Brain microvascular endothelial cell (primary cell): ENCODE data around the gene BOLL.

Experiments used
- DNase-seq: peaks from one replicate; pipeline ENCODE4 v3.0.0-alpha.2; 2020
- H3K27ac ChIP-seq: fragments of 250-450 bp; sonication (Bioruptor Pico); 2 replicates; pipeline ENCODE4 v1.5.1; 2020; ENCODE audit warnings: mild to moderate bottlenecking, moderate library complexity
- H3K27me3 ChIP-seq: fragments of 250-450 bp; sonication (Bioruptor Pico); replicated peaks from 2 replicates; pipeline ENCODE4 v1.5.1; 2020; ENCODE audit warnings: mild to moderate bottlenecking
- H3K36me3 ChIP-seq: fragments of 250-450 bp; sonication (Bioruptor Pico); replicated peaks from 2 replicates; pipeline ENCODE4 v1.5.1; 2020; ENCODE audit warnings: mild to moderate bottlenecking
- H3K4me3 ChIP-seq: 2 replicates; pipeline ENCODE4 v1.5.1; 2011; ENCODE audit warnings: low read depth, mild to moderate bottlenecking, control low read depth, low read length, moderate library complexity
- CTCF ChIP-seq: IDR thresholded peaks from 2 replicates; pipeline ENCODE4 v1.5.1; 2011; ENCODE audit warnings: low read depth, mild to moderate bottlenecking, moderate library complexity, low read length, control low read depth, inconsistent platforms; ENCODE audit errors: missing control alignments
- in situ Hi-C: cut with HindIII; loops from 2 replicates; pipeline ENCODE4 v1.10.0; 2017; ENCODE audit warnings: low sequenced_read_pairs, low pct_ligation_motif_present

BOLL gene

GRCh38 chr2:197786010-197786877 is 1.1 kb upstream of the BOLL start:
- H3K27ac ChIP-seq: no peak overlapping the region
- TF ChIP-seq CTCF: peak; percentile 65
- no peaks in the 10 kb centered on the region for H3K36me3 ChIP-seq
- no peak for DNase-seq
- in situ Hi-C loops: no loop called here
- H3K4me3 ChIP-seq: peak overlapping the region; percentile 34
- H3K27me3 ChIP-seq: peaks cover 16% of the 10 kb centered on the region

GRCh38 chr2:197782126-197782525 is 3.0 kb downstream of the BOLL start:
- Histone ChIP-seq H3K4me3 (no peak overlapping the region), H3K27ac (no peak overlapping the region), H3K27me3 (peaks cover 11% of the 10 kb centered on the region), H3K36me3 (no peaks in the 10 kb centered on the region)
- no peak for TF ChIP-seq CTCF
- in situ Hi-C loops: no loop called here
- no peak for DNase-seq

- no peak overlapping the region for H3K4me3 ChIP-seq
- TF ChIP-seq CTCF: no peak
- no peaks in the 10 kb centered on the region for H3K27me3 ChIP-seq
- no peaks in the 10 kb centered on the region for H3K36me3 ChIP-seq
- DNase-seq: no peak
- in situ Hi-C loops: no loop called here
- H3K27ac ChIP-seq: no peak overlapping the region
These were observed 5.9 kb downstream of the BOLL start for GRCh38 chr2:197779261-197779660.

- Histone ChIP-seq H3K27ac (no peak overlapping the region), H3K27me3 (no peaks in the 10 kb centered on the region), H3K4me3 (no peak overlapping the region), H3K36me3 (no peaks in the 10 kb centered on the region)
- in situ Hi-C loops: no loop called here
- peak; percentile 47 for TF ChIP-seq CTCF
- DNase-seq: no peak
These were observed 7.2 kb downstream of the BOLL start for GRCh38 chr2:197777823-197778407.

- H3K27ac ChIP-seq: no peak overlapping the region
- H3K36me3 ChIP-seq: no peaks in the 10 kb centered on the region
- DNase-seq: no peak
- no peaks in the 10 kb centered on the region for H3K27me3 ChIP-seq
- in situ Hi-C loops: no loop called here
- no peak overlapping the region for H3K4me3 ChIP-seq
- no peak for TF ChIP-seq CTCF
These were observed 24.8 kb downstream of the BOLL start for GRCh38 chr2:197760293-197760657.
